HL-60 (cell line): ENCODE measurements around the gene MPZL3.

Source experiments
- GABPA ChIP-seq: IDR thresholded peaks from 2 replicates; pipeline ENCODE4 v1.6.1; 2012; ENCODE audit warnings: low read depth
- POLR2AphosphoS5 ChIP-seq: IDR thresholded peaks from 2 replicates; pipeline ENCODE4 v1.6.1; 2012; ENCODE audit warnings: low read depth
- TF ChIP-seq, protein P1 (sequence below): IDR thresholded peaks from one replicate; pipeline ENCODE4 v1.5.1; 2011; ENCODE audit warnings: low read length, control low read depth, inconsistent platforms; ENCODE audit not compliant: insufficient read depth
- TF ChIP-seq, protein P2 (sequence below): IDR thresholded peaks from 2 replicates; pipeline ENCODE4 v1.6.1; 2012; ENCODE audit warnings: low read depth; ENCODE audit not compliant: insufficient replicate concordance

DNA sequence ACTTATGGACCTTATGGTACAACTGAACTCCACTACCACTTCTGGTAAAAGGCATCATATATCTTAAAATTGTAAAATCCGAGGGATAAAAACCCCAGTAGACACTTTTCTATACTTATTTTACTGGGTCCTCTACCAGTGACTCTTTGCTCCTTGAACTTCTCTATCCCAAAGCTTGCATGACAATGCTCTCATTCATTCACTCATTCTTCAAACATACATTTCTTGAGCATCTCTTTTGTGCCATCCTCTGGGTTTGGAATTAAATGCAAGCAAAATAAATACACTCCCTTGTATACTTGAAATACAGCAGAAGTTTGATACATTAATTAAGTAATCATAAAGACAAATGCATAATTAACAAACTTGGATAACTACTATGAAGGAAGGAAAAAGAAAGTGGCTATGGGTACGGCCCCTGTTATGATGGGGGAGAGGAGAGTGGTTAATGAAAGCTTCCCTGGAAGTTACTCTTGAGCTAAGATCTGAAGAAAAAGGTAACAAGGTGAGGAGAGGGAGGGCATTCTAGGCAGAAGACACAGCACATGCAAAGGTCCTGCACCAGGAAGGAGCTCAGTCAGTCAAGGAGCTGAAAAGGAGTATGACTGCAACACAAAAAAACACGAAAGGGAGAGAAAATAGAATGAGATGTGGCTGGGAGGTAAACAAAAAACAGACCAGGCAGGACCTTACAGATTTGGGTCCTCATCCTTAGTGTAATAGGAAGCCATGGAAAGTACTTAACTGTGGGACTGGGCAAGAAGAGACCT lies 8.0 kb downstream of the MPZL3 start:
- TF ChIP-seq, protein P1, sequence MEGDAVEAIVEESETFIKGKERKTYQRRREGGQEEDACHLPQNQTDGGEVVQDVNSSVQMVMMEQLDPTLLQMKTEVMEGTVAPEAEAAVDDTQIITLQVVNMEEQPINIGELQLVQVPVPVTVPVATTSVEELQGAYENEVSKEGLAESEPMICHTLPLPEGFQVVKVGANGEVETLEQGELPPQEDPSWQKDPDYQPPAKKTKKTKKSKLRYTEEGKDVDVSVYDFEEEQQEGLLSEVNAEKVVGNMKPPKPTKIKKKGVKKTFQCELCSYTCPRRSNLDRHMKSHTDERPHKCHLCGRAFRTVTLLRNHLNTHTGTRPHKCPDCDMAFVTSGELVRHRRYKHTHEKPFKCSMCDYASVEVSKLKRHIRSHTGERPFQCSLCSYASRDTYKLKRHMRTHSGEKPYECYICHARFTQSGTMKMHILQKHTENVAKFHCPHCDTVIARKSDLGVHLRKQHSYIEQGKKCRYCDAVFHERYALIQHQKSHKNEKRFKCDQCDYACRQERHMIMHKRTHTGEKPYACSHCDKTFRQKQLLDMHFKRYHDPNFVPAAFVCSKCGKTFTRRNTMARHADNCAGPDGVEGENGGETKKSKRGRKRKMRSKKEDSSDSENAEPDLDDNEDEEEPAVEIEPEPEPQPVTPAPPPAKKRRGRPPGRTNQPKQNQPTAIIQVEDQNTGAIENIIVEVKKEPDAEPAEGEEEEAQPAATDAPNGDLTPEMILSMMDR: no peak
- TF ChIP-seq, protein P2, sequence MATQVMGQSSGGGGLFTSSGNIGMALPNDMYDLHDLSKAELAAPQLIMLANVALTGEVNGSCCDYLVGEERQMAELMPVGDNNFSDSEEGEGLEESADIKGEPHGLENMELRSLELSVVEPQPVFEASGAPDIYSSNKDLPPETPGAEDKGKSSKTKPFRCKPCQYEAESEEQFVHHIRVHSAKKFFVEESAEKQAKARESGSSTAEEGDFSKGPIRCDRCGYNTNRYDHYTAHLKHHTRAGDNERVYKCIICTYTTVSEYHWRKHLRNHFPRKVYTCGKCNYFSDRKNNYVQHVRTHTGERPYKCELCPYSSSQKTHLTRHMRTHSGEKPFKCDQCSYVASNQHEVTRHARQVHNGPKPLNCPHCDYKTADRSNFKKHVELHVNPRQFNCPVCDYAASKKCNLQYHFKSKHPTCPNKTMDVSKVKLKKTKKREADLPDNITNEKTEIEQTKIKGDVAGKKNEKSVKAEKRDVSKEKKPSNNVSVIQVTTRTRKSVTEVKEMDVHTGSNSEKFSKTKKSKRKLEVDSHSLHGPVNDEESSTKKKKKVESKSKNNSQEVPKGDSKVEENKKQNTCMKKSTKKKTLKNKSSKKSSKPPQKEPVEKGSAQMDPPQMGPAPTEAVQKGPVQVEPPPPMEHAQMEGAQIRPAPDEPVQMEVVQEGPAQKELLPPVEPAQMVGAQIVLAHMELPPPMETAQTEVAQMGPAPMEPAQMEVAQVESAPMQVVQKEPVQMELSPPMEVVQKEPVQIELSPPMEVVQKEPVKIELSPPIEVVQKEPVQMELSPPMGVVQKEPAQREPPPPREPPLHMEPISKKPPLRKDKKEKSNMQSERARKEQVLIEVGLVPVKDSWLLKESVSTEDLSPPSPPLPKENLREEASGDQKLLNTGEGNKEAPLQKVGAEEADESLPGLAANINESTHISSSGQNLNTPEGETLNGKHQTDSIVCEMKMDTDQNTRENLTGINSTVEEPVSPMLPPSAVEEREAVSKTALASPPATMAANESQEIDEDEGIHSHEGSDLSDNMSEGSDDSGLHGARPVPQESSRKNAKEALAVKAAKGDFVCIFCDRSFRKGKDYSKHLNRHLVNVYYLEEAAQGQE: no peak
- TF ChIP-seq POLR2AphosphoS5: no peak
- TF ChIP-seq GABPA: no peak
